Natural killer cell (primary cell): Measurements from ENCODE around the gene MITF. TPM values are rescaled to one million over a fixed set of nuclear protein-coding genes. Genes with fewer than 3 reads are reported as not detected.

Experiments
- ATAC-seq, 3 donors: fragments of 150-1000 bp in 2 of 3; fragments of 200-7000 bp in 1 of 3; cut with Tn5 transposase; 1 replicate in 1 of 3; 2 replicates in 2 of 3; pipeline ENCODE4 v1.10.0; 2021; ENCODE audit warnings: mild to moderate bottlenecking in 2 of 3, moderate library complexity in 2 of 3
- DNase-seq, 2 donors: peaks; one replicate each; pipeline versions ENCODE4 v3.0.0 to v3.0.0-alpha.2; 2013 to 2021; ENCODE audit warnings: mixed read lengths in 1 of 2
- H3K27ac ChIP-seq: one replicate; pipeline ENCODE4 v1.5.1; 2013; ENCODE audit warnings: mild to moderate bottlenecking, low read length
- H3K27me3 ChIP-seq: one replicate; pipeline ENCODE4 v1.6.1; 2013; ENCODE audit warnings: low read length; ENCODE audit not compliant: control insufficient read depth, insufficient read depth
- H3K36me3 ChIP-seq: one replicate; pipeline ENCODE4 v1.6.1; 2013; ENCODE audit warnings: low read length; ENCODE audit not compliant: control insufficient read depth, insufficient read depth
- H3K4me1 ChIP-seq: one replicate; pipeline ENCODE4 v1.6.1; 2013; ENCODE audit warnings: low read length; ENCODE audit not compliant: control insufficient read depth, insufficient read depth
- H3K4me3 ChIP-seq: one replicate; pipeline ENCODE4 v1.5.1; 2013; ENCODE audit warnings: low read length
- H3K9me3 ChIP-seq: one replicate; pipeline ENCODE4 v1.6.1; 2013; ENCODE audit warnings: low read length; ENCODE audit not compliant: control insufficient read depth, insufficient read depth
- H3K27ac Mint-ChIP-seq, 2 donors: one replicate each; pipeline ENCODE4 v1.8.0; 2022; ENCODE audit warnings: mild to moderate bottlenecking in 2 of 2, mixed read lengths in 2 of 2, moderate library complexity in 1 of 2
- H3K27me3 Mint-ChIP-seq, 2 donors: one replicate each; pipeline ENCODE4 v1.8.0; 2022; ENCODE audit warnings: low read depth in 2 of 2, mixed read lengths in 2 of 2
- H3K36me3 Mint-ChIP-seq: one replicate; pipeline ENCODE4 v1.8.0; 2022; ENCODE audit warnings: mixed read lengths
- H3K4me1 Mint-ChIP-seq, 2 donors: one replicate each; pipeline ENCODE4 v1.8.0; 2022; ENCODE audit warnings: mixed read lengths in 2 of 2
- H3K4me3 Mint-ChIP-seq: one replicate; pipeline ENCODE4 v1.8.0; 2022; ENCODE audit warnings: mild to moderate bottlenecking, moderate library complexity, mixed read lengths
- H3K9me3 Mint-ChIP-seq, 2 donors: one replicate each; pipeline ENCODE4 v1.8.0; 2022; ENCODE audit warnings: mixed read lengths in 2 of 2
- CTCF ChIP-seq: fragments of 200-600 bp; IDR thresholded peaks from one replicate; pipeline ENCODE4 v1.8.0; 2022; ENCODE audit warnings: antibody characterized with exemption
- WGBS: methylation state at CpG from one replicate; pipeline ENCODE4 v1.1.7; 2013; ENCODE audit warnings: missing lambda C conversion rate; ENCODE audit not compliant: insufficient coverage; 5-methylcytosine and 5-hydroxymethylcytosine counted together
- intact Hi-C: fragments of 100-400 bp; cut with micrococcal nuclease; formaldehyde crosslinking; loops from one replicate; pipeline ENCODE4 v1.14.2; 2022
- total RNA-seq, 4 donors: library from RNA; stranded (reverse); fragments of 120-200 nt in 1 of 4; gene quantifications; one replicate each; pipeline versions ENCODE4 v1.2.3 to v1.2.4, GENCODE V29; 2013 to 2022

Gene MITF
- total RNA-seq, 3 donors from 2014 or later (not counting 1 experiment from before 2014, with no cell fraction given), result 0.23 to 1.5 (median 0.54) TPM

GRCh38 chr3:69715204-69715603, 24.1 kb upstream of the MITF start:
- Histone ChIP-seq H3K4me3 (no peak overlapping the region), H3K9me3 (no peaks in the 10 kb centered on the region), H3K36me3 (no peaks in the 10 kb centered on the region), H3K27ac (no peak overlapping the region), H3K4me1 (no peaks in the 10 kb centered on the region), H3K27me3 (no peaks in the 10 kb centered on the region)
- Mint-ChIP-seq H3K9me3 (no peaks in the 10 kb centered on the region), H3K4me1 (no peaks in the 10 kb centered on the region), H3K36me3 (no peaks in the 10 kb centered on the region), H3K27ac (no peak overlapping the region), H3K27me3 (peaks cover 0 to 2% of the 10 kb centered on the region in 2 donors), H3K4me3 (no peak overlapping the region)
- DNase-seq (no peak), ATAC-seq (no peak)
- intact Hi-C loops, result no loop called here
- 80% methylated on average over 1 of the region's 1 CpG for WGBS
- TF ChIP-seq CTCF, result no peak

- H3K4me3 ChIP-seq, result no peak overlapping the region
Measured at GRCh38 chr3:69716119-69716518, 23.1 kb upstream of the MITF start.

GRCh38 chr3:69718866-69719586, 20.2 kb upstream of the MITF start:
- Histone ChIP-seq H3K4me1 (no peaks in the 10 kb centered on the region), H3K27me3 (no peaks in the 10 kb centered on the region), H3K27ac (no peak overlapping the region), H3K36me3 (no peaks in the 10 kb centered on the region), H3K9me3 (no peaks in the 10 kb centered on the region), H3K4me3 (no peak overlapping the region)
- Mint-ChIP-seq H3K9me3 (no peaks in the 10 kb centered on the region), H3K4me3 (no peak overlapping the region), H3K27me3 (peaks cover 0 to 2% of the 10 kb centered on the region in 2 donors), H3K36me3 (no peaks in the 10 kb centered on the region), H3K4me1 (no peaks in the 10 kb centered on the region), H3K27ac (no peak overlapping the region)
- WGBS, result 83% methylated on average over 5 of the region's 5 CpGs
- no peak for DNase-seq
- intact Hi-C loops, result no loop called here
- no peak for ATAC-seq
- no peak for TF ChIP-seq CTCF

More at GRCh38 chr3:69716119-69716518, 23.1 kb upstream of the MITF start:
- Histone ChIP-seq H3K27me3 (no peaks in the 10 kb centered on the region), H3K36me3 (no peaks in the 10 kb centered on the region), H3K27ac (no peak overlapping the region), H3K9me3 (no peaks in the 10 kb centered on the region), H3K4me1 (no peaks in the 10 kb centered on the region)
- 73% methylated on average over 4 of the region's 5 CpGs for WGBS
- Mint-ChIP-seq H3K27ac (no peak overlapping the region), H3K9me3 (no peaks in the 10 kb centered on the region), H3K27me3 (peaks cover 0 to 2% of the 10 kb centered on the region in 2 donors), H3K4me3 (no peak overlapping the region), H3K36me3 (no peaks in the 10 kb centered on the region), H3K4me1 (no peaks in the 10 kb centered on the region)
- DNase-seq, result no peak
- ATAC-seq, result no peak
- TF ChIP-seq CTCF, result no peak
- intact Hi-C loops, result no loop called here
